Measurements from ENCODE around the gene ZNF773.

DNA sequence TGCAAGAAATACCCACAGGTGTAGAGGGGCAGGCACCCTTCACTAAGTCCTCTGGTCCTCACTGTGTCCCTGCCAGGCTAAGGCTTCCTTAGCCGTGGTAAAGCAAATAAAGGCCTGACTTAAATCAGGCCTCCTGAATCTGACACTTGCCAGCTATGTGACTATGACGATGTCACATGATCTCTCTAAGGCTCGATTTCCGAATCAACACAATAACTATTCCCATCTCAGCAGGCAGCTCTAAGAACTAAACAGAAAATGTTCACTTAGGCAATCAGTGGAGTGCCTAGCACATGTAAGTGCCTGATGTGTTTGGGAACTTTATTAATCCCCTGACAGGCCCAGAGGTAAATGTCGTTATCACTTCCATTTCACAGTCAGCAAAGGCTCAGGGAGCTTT is 57.9 kb downstream of the ZNF773 start:
- TF ChIP-seq, protein P1, sequence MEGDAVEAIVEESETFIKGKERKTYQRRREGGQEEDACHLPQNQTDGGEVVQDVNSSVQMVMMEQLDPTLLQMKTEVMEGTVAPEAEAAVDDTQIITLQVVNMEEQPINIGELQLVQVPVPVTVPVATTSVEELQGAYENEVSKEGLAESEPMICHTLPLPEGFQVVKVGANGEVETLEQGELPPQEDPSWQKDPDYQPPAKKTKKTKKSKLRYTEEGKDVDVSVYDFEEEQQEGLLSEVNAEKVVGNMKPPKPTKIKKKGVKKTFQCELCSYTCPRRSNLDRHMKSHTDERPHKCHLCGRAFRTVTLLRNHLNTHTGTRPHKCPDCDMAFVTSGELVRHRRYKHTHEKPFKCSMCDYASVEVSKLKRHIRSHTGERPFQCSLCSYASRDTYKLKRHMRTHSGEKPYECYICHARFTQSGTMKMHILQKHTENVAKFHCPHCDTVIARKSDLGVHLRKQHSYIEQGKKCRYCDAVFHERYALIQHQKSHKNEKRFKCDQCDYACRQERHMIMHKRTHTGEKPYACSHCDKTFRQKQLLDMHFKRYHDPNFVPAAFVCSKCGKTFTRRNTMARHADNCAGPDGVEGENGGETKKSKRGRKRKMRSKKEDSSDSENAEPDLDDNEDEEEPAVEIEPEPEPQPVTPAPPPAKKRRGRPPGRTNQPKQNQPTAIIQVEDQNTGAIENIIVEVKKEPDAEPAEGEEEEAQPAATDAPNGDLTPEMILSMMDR (IDR thresholded peaks at IDR 0.05), result no peak
- no peak for TF ChIP-seq POLR2AphosphoS5 (IDR thresholded peaks at IDR 0.05)
- TF ChIP-seq POLR2A (IDR thresholded peaks at IDR 0.05), result no peak
